Loucy (cell line): ENCODE measurements around the gene KBTBD12.

Experiments used
- CTCF ChIP-seq: fragments of 200-600 bp; sonication (generic); conservative IDR thresholded peaks from 2 replicates; pipeline ENCODE4 v1.5.1; 2014; ENCODE audit warnings: mild to moderate bottlenecking, antibody characterized with exemption, low read length
- EZH2phosphoT487 ChIP-seq: fragments of 200-600 bp; IDR thresholded peaks from 2 replicates; pipeline ENCODE4 v1.6.1; 2018; ENCODE audit warnings: antibody characterized with exemption, mild to moderate bottlenecking, moderate library complexity, borderline replicate concordance

- TF ChIP-seq CTCF (no peak), EZH2phosphoT487 (no peak)
Observed at GRCh38 chr3:127948211-127948610, 33.2 kb downstream of the KBTBD12 start.
